WERI-Rb-1 (cell line): ENCODE measurements around the gene ACTL8.

ENCODE experiments used
- DNase-seq: peaks from one replicate; pipeline ENCODE4 v3.0.0-alpha.2; 2020
- H3K27ac ChIP-seq: fragments of 250-450 bp; sonication (Bioruptor Pico); 2 replicates; pipeline ENCODE4 v1.5.1; 2020; ENCODE audit warnings: mild to moderate bottlenecking, moderate library complexity
- H3K27me3 ChIP-seq: fragments of 250-450 bp; sonication (Bioruptor Pico); 2 replicates; pipeline ENCODE4 v1.5.1; 2021; ENCODE audit warnings: mild to moderate bottlenecking, low read depth, moderate library complexity; ENCODE audit not compliant: insufficient read depth, severe bottlenecking
- H3K36me3 ChIP-seq: fragments of 250-450 bp; sonication (Bioruptor Pico); 2 replicates; pipeline ENCODE4 v1.5.1; 2020; ENCODE audit warnings: mild to moderate bottlenecking, moderate library complexity
- H3K4me3 ChIP-seq: 2 replicates; pipeline ENCODE4 v1.5.1; 2011; ENCODE audit warnings: low read depth, mild to moderate bottlenecking, control low read depth, low read length
- H3K9me3 ChIP-seq: fragments of 250-450 bp; sonication (Bioruptor Pico); 2 replicates; pipeline ENCODE4 v1.5.1; 2021; ENCODE audit warnings: mild to moderate bottlenecking, moderate library complexity; ENCODE audit not compliant: severe bottlenecking
- CTCF ChIP-seq: IDR thresholded peaks from 2 replicates; pipeline ENCODE4 v1.5.1; 2011; ENCODE audit warnings: low read depth, mild to moderate bottlenecking, control low read depth, inconsistent platforms, low read length

Gene ACTL8

GRCh38 chr1:17852383-17852782 is 97.2 kb downstream of the ACTL8 start:
- H3K27me3 ChIP-seq, result no peaks in the 10 kb centered on the region
- H3K27ac ChIP-seq, result no peak overlapping the region
- DNase-seq, result no peak
- no peaks in the 10 kb centered on the region for H3K36me3 ChIP-seq
- no peak for TF ChIP-seq CTCF
- peaks cover 3% of the 10 kb centered on the region for H3K9me3 ChIP-seq
- H3K4me3 ChIP-seq, result no peak overlapping the region

GRCh38 chr1:17853241-17853935 is 98.3 kb downstream of the ACTL8 start:
- DNase-seq, result no peak
- Histone ChIP-seq H3K36me3 (no peaks in the 10 kb centered on the region), H3K4me3 (no peak overlapping the region), H3K27ac (no peak overlapping the region), H3K27me3 (no peaks in the 10 kb centered on the region), H3K9me3 (peaks cover 3% of the 10 kb centered on the region)
- no peak for TF ChIP-seq CTCF

- H3K9me3 ChIP-seq, result no peaks in the 10 kb centered on the region
- no peaks in the 10 kb centered on the region for H3K27me3 ChIP-seq
- no peak overlapping the region for H3K4me3 ChIP-seq
- TF ChIP-seq CTCF, result no peak
- H3K27ac ChIP-seq, result no peak overlapping the region
- no peak for DNase-seq
- H3K36me3 ChIP-seq, result no peaks in the 10 kb centered on the region
These were observed 101.5 kb downstream of the ACTL8 start for GRCh38 chr1:17856496-17857108.

GRCh38 chr1:17857109-17857499 is 102.0 kb downstream of the ACTL8 start:
- Histone ChIP-seq H3K4me3 (no peak overlapping the region), H3K27ac (no peak overlapping the region), H3K36me3 (no peaks in the 10 kb centered on the region), H3K9me3 (no peaks in the 10 kb centered on the region), H3K27me3 (no peaks in the 10 kb centered on the region)
- DNase-seq, result no peak
- no peak for TF ChIP-seq CTCF

- DNase-seq, result no peak
- Histone ChIP-seq H3K27ac (no peak overlapping the region), H3K27me3 (no peaks in the 10 kb centered on the region), H3K9me3 (no peaks in the 10 kb centered on the region), H3K4me3 (no peak overlapping the region), H3K36me3 (no peaks in the 10 kb centered on the region)
- no peak for TF ChIP-seq CTCF
These were observed 102.9 kb downstream of the ACTL8 start for GRCh38 chr1:17857996-17858395.

- no peaks in the 10 kb centered on the region for H3K27me3 ChIP-seq
- no peaks in the 10 kb centered on the region for H3K36me3 ChIP-seq
- no peak overlapping the region for H3K27ac ChIP-seq
- no peak overlapping the region for H3K4me3 ChIP-seq
- DNase-seq, result no peak
- H3K9me3 ChIP-seq, result no peaks in the 10 kb centered on the region
- TF ChIP-seq CTCF, result no peak
These were observed 105.7 kb downstream of the ACTL8 start for GRCh38 chr1:17860812-17861211.
